DND-41 (cell line): ENCODE data around the gene CPLANE2.

Source experiments
- ATAC-seq: fragments of 200-7000 bp; cut with Tn5 transposase; 3 replicates; pipeline ENCODE4 v1.9.1; 2021; ENCODE audit warnings: low read depth; ENCODE audit not compliant: insufficient read depth
- DNase-seq: peaks from one replicate; pipeline ENCODE4 v3.0.0-alpha.2; 2020
- H2AFZ ChIP-seq: 2 replicates; pipeline ENCODE4 v1.6.0; 2012; ENCODE audit warnings: low read depth, low read length
- H3K27ac ChIP-seq: 2 replicates; pipeline ENCODE4 v1.5.1; 2012; ENCODE audit warnings: low read length, inconsistent platforms
- H3K27me3 ChIP-seq: fragments of 200-600 bp; sonication (generic); 2 replicates; pipeline ENCODE4 v1.6.0; 2012; ENCODE audit warnings: low read length, mild to moderate bottlenecking, inconsistent platforms; ENCODE audit not compliant: insufficient read depth, poor library complexity
- H3K36me3 ChIP-seq: 2 replicates; pipeline ENCODE4 v1.5.1; 2012; ENCODE audit warnings: low read length, inconsistent platforms; ENCODE audit not compliant: insufficient read depth
- H3K4me1 ChIP-seq: 2 replicates; pipeline ENCODE4 v1.5.1; 2012; ENCODE audit warnings: mild to moderate bottlenecking, low read length; ENCODE audit not compliant: insufficient read depth
- H3K4me2 ChIP-seq: 2 replicates; pipeline ENCODE4 v1.6.0; 2012; ENCODE audit warnings: mild to moderate bottlenecking, moderate library complexity, low read length, inconsistent platforms; ENCODE audit not compliant: insufficient read depth
- H3K4me3 ChIP-seq, 2 experiments: fragments of 200-600 bp in 1 of 2; shearing (Covaris generic) in 1 of 2; 2 replicates each; pipeline ENCODE4 v1.5.1; 2012 to 2016; ENCODE audit warnings: inconsistent platforms in 2 of 2, low read length in 2 of 2, mild to moderate bottlenecking in 2 of 2, low read depth in 1 of 2, moderate library complexity in 1 of 2
- H3K79me2 ChIP-seq: 2 replicates; pipeline ENCODE4 v1.6.0; 2012; ENCODE audit warnings: low read length, inconsistent platforms; ENCODE audit not compliant: insufficient read depth
- H3K9ac ChIP-seq: 2 replicates; pipeline ENCODE4 v1.6.0; 2012; ENCODE audit warnings: low read depth, mild to moderate bottlenecking, inconsistent platforms, low read length, moderate library complexity
- H3K9me3 ChIP-seq: 2 replicates; pipeline ENCODE4 v1.5.1; 2012; ENCODE audit warnings: low read length, moderate library complexity, mild to moderate bottlenecking, inconsistent platforms; ENCODE audit not compliant: insufficient read depth, severe bottlenecking
- H4K20me1 ChIP-seq: 2 replicates; pipeline ENCODE4 v1.6.0; 2012; ENCODE audit warnings: low read length; ENCODE audit not compliant: insufficient read depth
- CTCF ChIP-seq: IDR thresholded peaks from 2 replicates; pipeline ENCODE4 v1.5.1; 2012; ENCODE audit warnings: borderline replicate concordance, low read length, moderate library complexity, mild to moderate bottlenecking; ENCODE audit not compliant: poor library complexity, severe bottlenecking; ENCODE audit errors: extremely low read depth

The CPLANE2 gene

GRCh38 chr1:16181887-16182719 is 54.9 kb downstream of the CPLANE2 start:
- no peaks in the 10 kb centered on the region for H3K27me3 ChIP-seq
- no peak for TF ChIP-seq CTCF
- no peaks in the 10 kb centered on the region for H3K36me3 ChIP-seq
- H3K9me3 ChIP-seq = no peaks in the 10 kb centered on the region
- H3K4me2 ChIP-seq = no peak overlapping the region
- no peaks in the 10 kb centered on the region for H3K4me1 ChIP-seq
- H4K20me1 ChIP-seq = no peaks in the 10 kb centered on the region; the same call in 1 of the 2 replicates
- ATAC-seq (no peak), DNase-seq (no peak)
- H2AFZ ChIP-seq = no peak overlapping the region
- H3K79me2 ChIP-seq = no peaks in the 10 kb centered on the region
- H3K27ac ChIP-seq = no peak overlapping the region
- no peak overlapping the region for H3K4me3 ChIP-seq
- no peak overlapping the region for H3K9ac ChIP-seq
